ENCODE measurements around the gene KCTD19. TPM values are rescaled to one million over a fixed set of nuclear protein-coding genes. Genes with fewer than 3 reads are reported as not detected.

Gene KCTD19
- total RNA-seq, 2 experiments from 2014 or later = not detected

DNA sequence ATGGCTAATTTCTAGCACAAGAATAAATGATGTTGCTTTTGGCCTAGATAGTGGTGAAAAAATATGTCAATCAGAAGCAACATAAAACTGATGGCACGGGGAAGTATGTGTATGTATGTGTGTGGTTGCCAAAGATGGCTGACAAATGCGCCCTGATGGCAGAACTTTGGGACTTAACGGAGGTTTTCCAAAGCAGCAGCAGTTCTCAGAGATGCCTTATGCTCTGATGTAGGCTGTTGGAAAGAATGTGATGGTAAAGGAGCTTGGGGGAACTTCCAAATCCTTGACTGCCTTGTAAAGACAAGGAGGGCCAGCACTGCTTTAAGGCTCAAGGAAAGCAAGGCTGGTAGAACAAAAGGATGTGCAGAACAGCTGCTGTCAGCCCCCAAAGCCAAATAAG lies 16.0 kb downstream of the KCTD19 start:
- no peaks in the 10 kb centered on the region for H3K4me1 Mint-ChIP-seq (ENCODE audit: low read depth)
- intact Hi-C loops (cut with DNase I, micrococcal nuclease) = no loop called here
- H3K27me3 Mint-ChIP-seq = no peaks in the 10 kb centered on the region
- ATAC-seq (ENCODE audit: poor library complexity) (no peak), DNase-seq (no peak)
- Histone ChIP-seq H3K9me3 (ENCODE audit: control insufficient read depth in 1 of 2, insufficient read depth in 1 of 2, low read length in 2 of 2) (no peaks in the 10 kb centered on the region), H3K4me1 (ENCODE audit: insufficient read depth, low read length) (no peaks in the 10 kb centered on the region), H3K4me3 (ENCODE audit: low read length) (no peak overlapping the region), H3K27ac (ENCODE audit: low read depth in 1 of 2, low read length in 2 of 2) (no peak overlapping the region), H3K27me3 (ENCODE audit: control insufficient read depth in 1 of 2, insufficient read depth in 2 of 2, low read length in 2 of 2) (no peaks in the 10 kb centered on the region), H3K36me3 (ENCODE audit: insufficient read depth, low read length) (no peaks in the 10 kb centered on the region)
- no peak overlapping the region for H3K4me3 Mint-ChIP-seq
- ChIA-PET CTCF (no interaction called here), POLR2A (no interaction called here)
- no peaks in the 10 kb centered on the region for H3K36me3 Mint-ChIP-seq (ENCODE audit: low read depth)
- TF ChIP-seq CTCF (IDR thresholded peaks at IDR 0.05) = no peak
- no peaks in the 10 kb centered on the region for H3K9me3 Mint-ChIP-seq
- no peak overlapping the region for H3K27ac Mint-ChIP-seq

DNA sequence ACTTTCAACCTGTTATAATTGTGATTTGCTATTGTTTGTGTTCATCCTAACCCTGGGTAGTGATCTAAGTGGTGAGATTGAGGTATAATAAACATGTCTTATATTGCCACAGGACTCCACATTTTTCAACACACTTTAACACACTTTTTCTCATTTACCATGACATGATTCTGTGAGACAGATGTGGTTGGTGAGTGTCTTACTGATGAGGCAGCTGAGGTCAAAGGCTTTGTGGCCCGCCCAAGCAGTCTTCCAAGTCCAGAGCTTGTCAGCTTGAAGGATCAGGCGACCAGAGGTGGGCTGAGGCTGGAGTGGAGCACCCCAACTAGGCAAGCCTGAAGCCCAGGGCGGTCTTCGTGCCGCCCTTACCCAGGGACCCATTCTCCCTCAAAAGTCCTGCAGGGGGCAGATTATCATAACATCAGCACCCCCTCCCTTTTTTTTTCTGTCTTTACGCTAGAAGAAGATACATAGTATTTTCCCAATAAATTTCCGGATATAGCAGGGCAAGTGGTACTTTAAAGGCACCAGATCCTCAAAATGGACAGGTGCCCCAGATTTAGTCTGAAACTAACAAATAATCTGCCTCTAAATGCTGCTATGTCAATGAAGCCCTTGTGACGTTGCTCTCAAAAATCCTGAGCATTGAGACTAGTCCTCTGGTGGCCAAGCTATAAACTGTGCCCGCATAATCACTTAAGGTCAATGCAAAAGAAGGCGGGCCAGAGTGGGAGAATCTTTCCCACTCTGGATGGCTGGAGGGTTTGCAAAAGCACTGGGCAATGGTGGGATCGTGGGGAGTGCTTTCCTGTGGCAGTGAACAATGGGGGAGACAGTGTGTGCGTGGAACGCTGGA lies 21.1 kb downstream of the KCTD19 start:
- Mint-ChIP-seq H3K27me3 (peaks cover 4% of the 10 kb centered on the region), H3K27ac (no peak overlapping the region), H3K4me3 (no peak overlapping the region), H3K4me1 (ENCODE audit: low read depth) (no peaks in the 10 kb centered on the region), H3K36me3 (ENCODE audit: low read depth) (no peaks in the 10 kb centered on the region), H3K9me3 (no peaks in the 10 kb centered on the region)
- no peak for TF ChIP-seq CTCF (IDR thresholded peaks at IDR 0.05)
- Histone ChIP-seq H3K27me3 (ENCODE audit: control insufficient read depth in 1 of 2, insufficient read depth in 2 of 2, low read length in 2 of 2) (no peaks in the 10 kb centered on the region), H3K27ac (ENCODE audit: low read depth in 1 of 2, low read length in 2 of 2) (no peak overlapping the region), H3K36me3 (ENCODE audit: insufficient read depth, low read length) (no peaks in the 10 kb centered on the region), H3K9me3 (ENCODE audit: control insufficient read depth in 1 of 2, insufficient read depth in 1 of 2, low read length in 2 of 2) (no peaks in the 10 kb centered on the region), H3K4me3 (ENCODE audit: low read length) (no peak overlapping the region), H3K4me1 (ENCODE audit: insufficient read depth, low read length) (no peaks in the 10 kb centered on the region)
- intact Hi-C loops (cut with DNase I, micrococcal nuclease) = no loop called here
- ChIA-PET CTCF (no interaction called here), POLR2A (no interaction called here)
- ATAC-seq (ENCODE audit: poor library complexity) (no peak), DNase-seq (no peak)

GRCh38 chr16:67304020-67304419 lies 22.5 kb downstream of the KCTD19 start:
- H3K36me3 ChIP-seq (ENCODE audit: insufficient read depth, low read length) = no peaks in the 10 kb centered on the region
- H3K4me3 ChIP-seq (ENCODE audit: low read length) = no peak overlapping the region
- no peaks in the 10 kb centered on the region for H3K4me1 Mint-ChIP-seq (ENCODE audit: low read depth)
- peaks cover 0 to 5% of the 10 kb centered on the region in 2 experiments for H3K27me3 ChIP-seq (ENCODE audit: control insufficient read depth in 1 of 2, insufficient read depth in 2 of 2, low read length in 2 of 2)
- intact Hi-C loops (cut with DNase I, micrococcal nuclease) = no loop called here
- ChIA-PET CTCF (no interaction called here), POLR2A (no interaction called here)
- H3K4me3 Mint-ChIP-seq = no peak overlapping the region
- ATAC-seq (ENCODE audit: poor library complexity) (no peak), DNase-seq (no peak)
- no peaks in the 10 kb centered on the region for H3K9me3 ChIP-seq (ENCODE audit: control insufficient read depth in 1 of 2, insufficient read depth in 1 of 2, low read length in 2 of 2)
- TF ChIP-seq CTCF (IDR thresholded peaks at IDR 0.05) = no peak
- H3K36me3 Mint-ChIP-seq (ENCODE audit: low read depth) = no peaks in the 10 kb centered on the region
- H3K4me1 ChIP-seq (ENCODE audit: insufficient read depth, low read length) = no peaks in the 10 kb centered on the region
- peaks cover 4% of the 10 kb centered on the region for H3K27me3 Mint-ChIP-seq
- no peak overlapping the region for H3K27ac Mint-ChIP-seq
- H3K9me3 Mint-ChIP-seq = no peaks in the 10 kb centered on the region
- no peak overlapping the region for H3K27ac ChIP-seq (ENCODE audit: low read depth in 1 of 2, low read length in 2 of 2)

All from CD4-positive, alpha-beta T cell (primary cell).